ENCODE results near the gene OXCT1. TPM values are rescaled to one million over a fixed set of nuclear protein-coding genes. Genes with fewer than 3 reads are reported as not detected.
A peak's percentile ranks its signal among the peaks of the same experiment; 100 is the strongest.

The OXCT1 gene
- polyA plus RNA-seq, 6 donors from 2014 or later = 25.8 to 28.6 (median 26.5) TPM

DNA sequence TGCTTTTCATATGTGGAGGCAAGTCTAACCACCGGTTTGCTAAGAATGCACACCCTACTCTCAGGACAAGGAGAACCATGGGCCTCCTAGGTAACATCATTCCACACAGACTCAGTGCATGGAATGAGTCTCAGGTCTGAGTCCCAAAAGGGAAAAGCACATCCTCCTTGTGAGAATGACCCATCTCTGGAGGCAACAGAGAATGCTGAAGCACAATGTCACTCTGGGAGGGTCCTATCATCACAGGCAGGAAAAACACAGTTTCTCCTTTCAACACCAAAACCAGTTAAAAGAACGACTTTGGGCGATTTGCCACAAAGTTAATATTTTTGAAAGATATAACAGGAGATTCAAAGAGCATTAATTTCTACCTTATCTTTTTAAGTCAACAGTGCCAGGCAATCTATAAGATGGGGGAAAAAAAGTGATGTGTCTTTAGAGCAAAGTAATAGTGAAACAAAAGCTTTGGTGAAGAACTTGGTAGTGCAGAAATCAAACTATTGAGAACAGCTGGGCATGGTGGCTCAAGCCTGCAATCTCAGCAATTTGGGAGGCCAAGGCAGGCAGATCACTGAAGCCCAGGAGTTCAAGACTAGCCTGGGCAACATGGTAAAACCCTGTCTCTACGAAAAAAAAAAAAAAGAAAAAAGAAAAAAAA lies 97.3 kb downstream of the OXCT1 start:
- H3K4me3 Mint-ChIP-seq = no peak overlapping the region
- no peaks in the 10 kb centered on the region for H3K27me3 Mint-ChIP-seq
- no peak overlapping the region for H3K27ac Mint-ChIP-seq
- no peak for DNase-seq
- peaks cover 0 to 10% (median 3%) of the 10 kb centered on the region in 3 donors for H3K4me1 Mint-ChIP-seq
- ATAC-seq (ENCODE audit: low read depth in 2 of 2) = no peak
- peaks cover 9 to 14% of the 10 kb centered on the region in 2 donors for H3K36me3 Mint-ChIP-seq
- no peaks in the 10 kb centered on the region for H3K9me3 Mint-ChIP-seq

DNA sequence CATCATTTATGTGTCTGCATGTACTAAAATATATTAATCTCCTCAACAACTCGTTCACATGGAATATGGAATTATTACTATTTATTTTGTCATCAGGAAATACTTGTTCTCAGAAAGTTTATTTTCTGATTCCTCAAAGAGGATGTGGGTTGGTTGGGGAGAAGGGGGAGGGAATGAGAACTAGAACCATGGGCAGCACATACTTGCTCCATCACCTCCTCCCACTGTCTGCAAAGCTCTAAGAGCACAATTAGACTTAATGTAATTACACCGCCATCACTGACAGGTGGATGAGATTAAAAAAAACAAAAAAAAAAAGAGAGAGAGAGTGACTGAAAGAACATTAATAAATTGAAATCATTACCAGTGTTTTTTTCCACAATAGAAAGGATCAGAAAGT lies 98.2 kb downstream of the OXCT1 start:
- ATAC-seq (ENCODE audit: low read depth in 2 of 2) = no peak
- Mint-ChIP-seq H3K27ac (no peak overlapping the region), H3K27me3 (no peaks in the 10 kb centered on the region), H3K4me3 (no peak overlapping the region), H3K36me3 (peaks cover 9 to 14% of the 10 kb centered on the region in 2 donors), H3K9me3 (no peaks in the 10 kb centered on the region), H3K4me1 (peaks cover 0 to 10% (median 3%) of the 10 kb centered on the region in 3 donors)
- no peak for DNase-seq

- Mint-ChIP-seq H3K27ac (no peak overlapping the region), H3K4me1 (peaks cover 0 to 10% (median 3%) of the 10 kb centered on the region in 3 donors), H3K36me3 (peaks cover 9 to 10% of the 10 kb centered on the region in 2 donors), H3K4me3 (no peak overlapping the region), H3K9me3 (no peaks in the 10 kb centered on the region), H3K27me3 (no peaks in the 10 kb centered on the region)
- DNase-seq (no peak), ATAC-seq (ENCODE audit: low read depth in 2 of 2) (no peak)
Observed at GRCh38 chr5:41770799-41771198, 99.4 kb downstream of the OXCT1 start.

DNA sequence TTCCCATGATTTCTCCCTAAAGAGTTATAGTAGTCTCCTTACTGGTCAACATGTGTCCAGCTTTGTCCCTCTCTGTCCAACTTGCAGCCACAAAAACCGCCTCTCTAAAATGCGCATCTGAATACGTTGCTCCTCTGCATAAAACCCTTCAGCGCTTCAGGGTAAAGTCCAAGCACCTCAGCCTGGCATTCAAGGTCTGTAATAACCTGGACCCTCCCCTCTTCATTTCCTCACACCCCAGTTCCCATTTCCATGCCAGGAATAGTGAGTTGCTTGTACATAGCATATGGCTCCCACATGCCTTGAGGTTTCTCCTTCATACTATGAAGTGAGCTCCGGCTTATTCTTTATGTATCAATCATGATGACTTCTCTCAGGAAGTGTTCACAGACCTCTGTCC lies 101.5 kb downstream of the OXCT1 start:
- peaks cover 0 to 6% of the 10 kb centered on the region in 2 donors for H3K36me3 Mint-ChIP-seq
- H3K4me1 Mint-ChIP-seq = peaks cover 0 to 10% (median 3%) of the 10 kb centered on the region in 3 donors
- H3K4me3 Mint-ChIP-seq = no peak overlapping the region
- DNase-seq (no peak), ATAC-seq (ENCODE audit: low read depth in 2 of 2) (no peak)
- peak overlapping the region in 1 of 6 donors; percentile 93 for H3K27ac Mint-ChIP-seq
- no peaks in the 10 kb centered on the region for H3K27me3 Mint-ChIP-seq
- H3K9me3 Mint-ChIP-seq = no peaks in the 10 kb centered on the region

DNA sequence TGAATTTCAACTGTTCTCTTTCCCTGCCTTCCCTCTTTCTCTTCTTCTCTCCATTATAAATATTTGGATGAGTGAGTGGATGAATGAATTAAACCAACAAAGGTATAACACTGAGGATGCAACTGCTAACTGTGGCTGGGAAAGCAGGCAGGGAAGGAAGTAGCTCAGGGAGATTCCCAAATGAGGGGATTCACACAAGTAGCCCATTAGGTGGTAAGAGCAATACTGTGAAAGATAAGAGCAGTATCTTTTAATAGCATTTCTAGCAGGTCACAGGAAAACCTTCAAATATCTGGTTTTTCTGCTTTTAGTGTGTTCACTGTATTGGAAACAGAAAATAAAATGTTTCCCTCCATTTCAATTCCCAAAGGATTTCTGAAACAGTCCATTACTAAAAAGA lies 105.6 kb downstream of the OXCT1 start:
- no peak overlapping the region for H3K4me3 Mint-ChIP-seq
- ATAC-seq (ENCODE audit: low read depth in 2 of 2) = no peak
- H3K27me3 Mint-ChIP-seq = no peaks in the 10 kb centered on the region
- no peaks in the 10 kb centered on the region for H3K9me3 Mint-ChIP-seq
- H3K36me3 Mint-ChIP-seq = peaks cover 8 to 22% of the 10 kb centered on the region in 2 donors
- H3K4me1 Mint-ChIP-seq = no peaks in the 10 kb centered on the region
- peak overlapping the region in 1 of 6 donors; percentile 81 for H3K27ac Mint-ChIP-seq
- DNase-seq = no peak

DNA sequence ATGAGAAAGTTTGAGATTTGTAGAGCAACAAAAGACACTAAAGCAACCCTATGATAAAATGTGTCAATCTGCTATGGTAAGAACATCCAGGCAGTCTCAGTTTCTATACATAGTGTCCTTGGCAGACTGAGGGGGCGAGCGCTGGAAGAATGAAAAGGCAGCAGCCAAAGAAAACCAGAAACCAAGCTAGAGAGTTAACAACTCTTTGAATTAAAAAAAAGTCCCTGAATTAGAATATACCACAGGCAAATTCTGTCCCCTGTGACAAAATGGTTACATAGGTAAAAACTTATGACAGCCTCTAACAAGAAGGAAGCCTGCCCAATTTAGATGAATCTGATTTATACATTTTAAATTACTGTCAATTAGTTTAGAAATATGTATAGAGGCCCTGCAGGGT lies 106.7 kb downstream of the OXCT1 start:
- Mint-ChIP-seq H3K27me3 (no peaks in the 10 kb centered on the region), H3K4me3 (no peak overlapping the region), H3K9me3 (no peaks in the 10 kb centered on the region), H3K4me1 (no peaks in the 10 kb centered on the region), H3K27ac (peak overlapping the region in 1 of 6 donors; percentile 18), H3K36me3 (peaks cover 14 to 22% of the 10 kb centered on the region in 2 donors)
- DNase-seq (no peak), ATAC-seq (ENCODE audit: low read depth in 2 of 2) (no peak)

DNA sequence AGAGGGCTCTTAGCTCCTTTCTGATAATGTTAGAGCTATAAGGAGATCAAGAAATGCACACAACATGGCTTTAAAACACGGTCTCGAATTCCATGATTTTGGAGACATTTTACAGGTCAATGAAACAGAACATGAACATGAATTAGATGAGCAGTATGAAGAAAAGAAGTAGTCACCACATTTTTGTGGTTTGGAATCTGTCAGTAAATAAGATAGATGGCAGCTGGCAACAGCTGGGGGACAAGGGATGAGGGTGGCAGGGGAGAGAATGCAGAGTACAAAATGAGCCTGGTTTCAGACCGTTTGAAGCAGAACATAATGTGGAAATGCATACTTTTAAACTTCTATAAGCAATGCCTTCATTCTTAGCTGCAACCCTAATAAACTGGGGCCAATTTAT lies 107.1 kb downstream of the OXCT1 start:
- H3K4me3 Mint-ChIP-seq = no peak overlapping the region
- H3K36me3 Mint-ChIP-seq = peaks cover 19 to 24% of the 10 kb centered on the region in 2 donors
- H3K4me1 Mint-ChIP-seq = no peaks in the 10 kb centered on the region
- no peaks in the 10 kb centered on the region for H3K9me3 Mint-ChIP-seq
- no peaks in the 10 kb centered on the region for H3K27me3 Mint-ChIP-seq
- peak overlapping the region in 1 of 6 donors; percentile 18 for H3K27ac Mint-ChIP-seq
- DNase-seq = no peak
- ATAC-seq (ENCODE audit: low read depth in 2 of 2) = no peak

DNA sequence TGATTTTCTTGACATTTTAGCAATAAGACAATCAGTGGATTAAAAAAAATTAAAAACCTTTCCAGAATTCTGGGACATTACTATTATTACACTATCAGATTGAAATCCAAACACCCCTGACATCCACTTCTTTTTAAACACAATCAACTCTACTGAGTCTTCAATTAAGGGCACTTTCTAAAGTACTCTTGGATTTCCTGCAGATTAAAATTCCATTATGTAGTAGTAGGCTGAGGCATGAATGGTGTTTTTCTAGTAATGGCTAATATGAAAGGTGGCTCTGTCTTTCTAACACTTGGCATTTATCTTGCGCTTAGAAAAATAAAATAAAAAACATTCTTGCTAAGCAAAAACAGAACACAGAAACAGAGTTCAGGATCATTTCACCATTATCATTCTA lies 107.8 kb downstream of the OXCT1 start:
- no peak overlapping the region for H3K4me3 Mint-ChIP-seq
- H3K27me3 Mint-ChIP-seq = no peaks in the 10 kb centered on the region
- no peak overlapping the region for H3K27ac Mint-ChIP-seq
- peaks cover 26 to 31% of the 10 kb centered on the region in 2 donors for H3K36me3 Mint-ChIP-seq
- DNase-seq (no peak), ATAC-seq (ENCODE audit: low read depth in 2 of 2) (no peak)
- no peaks in the 10 kb centered on the region for H3K4me1 Mint-ChIP-seq
- H3K9me3 Mint-ChIP-seq = no peaks in the 10 kb centered on the region

GRCh38 chr5:41761663-41762062 lies 108.6 kb downstream of the OXCT1 start:
- ATAC-seq (ENCODE audit: low read depth in 2 of 2) = no peak
- Mint-ChIP-seq H3K9me3 (no peaks in the 10 kb centered on the region), H3K27ac (no peak overlapping the region), H3K4me3 (no peak overlapping the region), H3K4me1 (no peaks in the 10 kb centered on the region), H3K36me3 (peaks cover 33 to 34% of the 10 kb centered on the region in 2 donors), H3K27me3 (no peaks in the 10 kb centered on the region)
- DNase-seq = no peak

GRCh38 chr5:41755705-41756104 lies 114.5 kb downstream of the OXCT1 start:
- peaks cover 17 to 52% of the 10 kb centered on the region in 2 donors for H3K36me3 Mint-ChIP-seq
- H3K27ac Mint-ChIP-seq = no peak overlapping the region
- H3K9me3 Mint-ChIP-seq = no peaks in the 10 kb centered on the region
- peaks cover 0 to 4% (median 0%) of the 10 kb centered on the region in 3 donors for H3K4me1 Mint-ChIP-seq
- no peaks in the 10 kb centered on the region for H3K27me3 Mint-ChIP-seq
- H3K4me3 Mint-ChIP-seq = no peak overlapping the region
- ATAC-seq (ENCODE audit: low read depth in 2 of 2) = no peak
- DNase-seq = no peak

DNA sequence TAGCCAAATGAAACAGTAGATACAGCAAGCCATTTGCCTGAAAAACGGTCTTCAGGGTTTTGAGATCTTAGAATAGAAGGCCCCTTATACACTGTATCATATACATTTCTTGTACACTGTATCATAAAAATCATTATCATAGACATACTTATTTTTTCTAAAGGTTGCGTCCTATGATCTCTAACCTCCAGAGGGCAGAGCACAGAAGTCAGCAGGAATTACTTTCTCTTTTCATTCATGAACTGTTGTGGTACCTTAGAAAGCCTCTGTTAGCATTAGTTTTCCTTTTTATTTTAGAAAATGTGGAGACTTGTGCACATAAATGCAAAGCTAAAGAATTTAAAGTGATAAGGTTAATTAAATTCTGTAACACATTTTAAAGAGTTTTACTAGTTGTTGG lies 115.4 kb downstream of the OXCT1 start:
- peaks cover 0 to 4% (median 0%) of the 10 kb centered on the region in 3 donors for H3K4me1 Mint-ChIP-seq
- H3K27ac Mint-ChIP-seq = no peak overlapping the region
- ATAC-seq (ENCODE audit: low read depth in 2 of 2) (no peak), DNase-seq (no peak)
- no peak overlapping the region for H3K4me3 Mint-ChIP-seq
- no peaks in the 10 kb centered on the region for H3K9me3 Mint-ChIP-seq
- H3K27me3 Mint-ChIP-seq = no peaks in the 10 kb centered on the region
- H3K36me3 Mint-ChIP-seq = peaks cover 19 to 49% of the 10 kb centered on the region in 2 donors

DNA sequence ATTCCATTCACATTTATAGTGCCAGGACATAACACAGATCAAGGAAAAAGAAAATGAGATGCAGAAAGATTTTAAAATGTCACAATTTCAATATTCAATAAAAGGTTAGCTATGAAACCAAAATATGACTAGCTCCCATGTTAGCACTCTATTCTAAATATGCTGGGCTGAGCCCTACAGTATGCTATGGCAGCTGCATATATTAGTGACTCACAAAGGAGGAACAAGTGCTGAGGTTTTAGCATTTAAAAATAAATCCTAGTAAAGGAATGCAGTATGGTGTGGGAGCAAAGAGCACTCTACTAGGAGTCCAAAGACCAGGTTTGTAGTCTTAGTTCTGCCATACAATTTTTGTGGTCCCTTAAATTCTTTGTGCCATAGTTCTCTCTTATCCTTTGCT lies 118.4 kb downstream of the OXCT1 start:
- H3K27ac Mint-ChIP-seq = no peak overlapping the region
- H3K36me3 Mint-ChIP-seq = peaks cover 15 to 26% of the 10 kb centered on the region in 2 donors
- no peak overlapping the region for H3K4me3 Mint-ChIP-seq
- no peaks in the 10 kb centered on the region for H3K9me3 Mint-ChIP-seq
- no peaks in the 10 kb centered on the region for H3K27me3 Mint-ChIP-seq
- ATAC-seq (ENCODE audit: low read depth in 2 of 2) (no peak), DNase-seq (no peak)
- H3K4me1 Mint-ChIP-seq = peaks cover 0 to 4% (median 0%) of the 10 kb centered on the region in 3 donors

DNA sequence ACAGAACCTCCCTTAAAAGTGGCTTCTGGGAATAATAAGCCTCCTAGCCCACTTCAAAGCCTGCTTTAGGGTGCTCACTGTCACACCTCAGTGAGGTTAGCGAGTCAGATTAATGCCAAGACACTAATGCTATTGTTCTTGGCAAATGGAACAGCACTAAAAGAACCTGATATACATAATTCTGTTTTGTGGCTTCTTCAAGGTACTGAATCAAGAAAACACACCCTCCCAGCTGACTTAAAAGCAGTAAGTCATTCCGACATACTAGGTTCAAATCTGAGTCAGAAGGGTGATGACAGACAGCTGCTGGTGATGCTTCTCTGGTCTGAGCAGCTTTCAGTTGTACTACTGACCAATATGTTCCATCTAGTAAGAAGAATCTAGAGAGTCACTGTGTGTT lies 121.6 kb downstream of the OXCT1 start:
- Mint-ChIP-seq H3K27ac (no peak overlapping the region), H3K27me3 (no peaks in the 10 kb centered on the region), H3K36me3 (peaks cover 24 to 38% of the 10 kb centered on the region in 2 donors), H3K4me1 (peaks cover 0 to 4% (median 0%) of the 10 kb centered on the region in 3 donors), H3K4me3 (no peak overlapping the region), H3K9me3 (peaks cover 0 to 4% (median 0%) of the 10 kb centered on the region in 7 donors)
- no peak for DNase-seq
- ATAC-seq (ENCODE audit: low read depth in 2 of 2) = no peak

GRCh38 chr5:41747708-41748107 lies 122.5 kb downstream of the OXCT1 start:
- DNase-seq (no peak), ATAC-seq (ENCODE audit: low read depth in 2 of 2) (no peak)
- H3K36me3 Mint-ChIP-seq = peaks cover 15 to 35% of the 10 kb centered on the region in 2 donors
- no peak overlapping the region for H3K27ac Mint-ChIP-seq
- peaks cover 0 to 2% (median 0%) of the 10 kb centered on the region in 3 donors for H3K4me1 Mint-ChIP-seq
- no peak overlapping the region for H3K4me3 Mint-ChIP-seq
- peaks cover 0 to 4% (median 0%) of the 10 kb centered on the region in 7 donors for H3K9me3 Mint-ChIP-seq
- H3K27me3 Mint-ChIP-seq = no peaks in the 10 kb centered on the region
